Measurements from ENCODE around the gene BLID.

GRCh38 chr11:122145715-122146274 is 29.8 kb upstream of the BLID start:
- TF ChIP-seq CTCF (conservative IDR thresholded peaks at IDR 0.05; ENCODE audit: low read depth, low read length) (no peak), EZH2phosphoT487 (IDR thresholded peaks at IDR 0.05; ENCODE audit: borderline replicate concordance, low read length) (no peak)

Measured in PC-3 (cell line).